NT2/D1 (cell line): Measurements from ENCODE around the gene NFASC.

ENCODE experiments used
- SUZ12 ChIP-seq: IDR thresholded peaks from 2 replicates; pipeline ENCODE4 v1.6.1; 2011; ENCODE audit not compliant: insufficient read length, insufficient read depth; ENCODE audit errors: extremely low read depth
- YY1 ChIP-seq: IDR thresholded peaks from 2 replicates; pipeline ENCODE4 v1.6.1; 2011; ENCODE audit not compliant: insufficient read length, insufficient read depth

DNA sequence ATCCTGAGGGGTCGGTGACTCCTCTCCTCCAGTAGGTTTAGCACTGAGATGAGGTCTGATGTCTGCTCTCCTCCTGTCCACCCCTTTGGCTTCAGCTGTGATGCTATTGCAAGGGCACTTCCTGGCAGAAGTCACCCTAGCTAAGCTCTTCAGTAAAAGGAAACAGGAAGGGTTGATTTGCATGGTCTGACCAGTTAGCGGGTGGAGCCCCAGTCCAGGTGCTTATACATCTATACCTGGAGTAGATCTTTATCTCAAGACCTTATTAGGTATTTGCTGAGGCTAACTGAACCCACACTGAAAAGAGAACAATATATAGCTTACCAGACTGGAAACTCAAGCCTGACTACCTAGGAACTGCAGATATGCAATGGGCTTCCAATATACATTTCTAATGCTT, 28.9 kb upstream of the NFASC start:
- TF ChIP-seq SUZ12 (no peak), YY1 (no peak)
